OCI-LY7 (cell line): ENCODE measurements around the gene VRK3. TPM values are rescaled to one million over a fixed set of nuclear protein-coding genes. Genes with fewer than 3 reads are reported as not detected.
"Not testable (repeated sequence)": the region's sequence is repeated elsewhere in the genome, so short reads cannot be mapped to it uniquely, and the experiment has no call there.

ENCODE experiments used
- Bru-seq: library from RNA; stranded (reverse); fragments of 400-500 nt; gene quantifications from one replicate; lab custom pipeline; 2021; lab: Mats Ljungman, UMichigan
- BruChase-seq, 2 experiments: library from RNA; stranded (reverse); fragments of 400-500 nt; gene quantifications; one replicate each; lab custom pipeline; 2021; lab: Mats Ljungman, UMichigan
- BruUV-seq: library from RNA; stranded (reverse); fragments of 400-500 nt; replicated peaks from 2 replicates; lab custom pipeline; 2021; lab: Mats Ljungman, UMichigan
- CTCF ChIA-PET: fragments of 300-600 bp; sonication (Branson Sonifier 250); formaldehyde crosslinking; loops from one replicate; lab custom pipeline; 2022; ENCODE audit warnings: antibody characterized with exemption; ENCODE audit not compliant: unreplicated experiment; lab: Charles Lee
- POLR2A ChIA-PET: fragments of 300-600 bp; sonication (Branson Sonifier 250); formaldehyde crosslinking; loops from one replicate; lab custom pipeline; 2022; ENCODE audit warnings: antibody characterized with exemption; lab: Charles Lee
- DNase-seq: peaks from one replicate; pipeline ENCODE4 v3.0.0-alpha.2; 2015; ENCODE audit warnings: low spot score
- H2AFZ ChIP-seq: fragments of 200-600 bp; sonication (generic), shearing (Covaris generic); 2 replicates; pipeline ENCODE4 v1.6.1; 2014; ENCODE audit warnings: mild to moderate bottlenecking, antibody characterized with exemption, low read length, moderate library complexity
- H3K27ac ChIP-seq: fragments of 200-600 bp; sonication (generic); 2 replicates; pipeline ENCODE4 v1.5.1; 2014; ENCODE audit warnings: mixed run types, low read depth, mild to moderate bottlenecking, moderate library complexity, low read length, inconsistent platforms; ENCODE audit not compliant: poor library complexity, severe bottlenecking
- H3K36me3 ChIP-seq: fragments of 200-600 bp; sonication (generic); 2 replicates; pipeline ENCODE4 v1.6.1; 2014; ENCODE audit warnings: mild to moderate bottlenecking, antibody characterized with exemption, low read length, moderate library complexity, mixed read lengths; ENCODE audit not compliant: insufficient read depth
- H3K4me1 ChIP-seq: fragments of 200-600 bp; sonication (generic); 2 replicates; pipeline ENCODE4 v1.5.1; 2014; ENCODE audit warnings: mild to moderate bottlenecking, low read length; ENCODE audit not compliant: insufficient read depth, poor library complexity, severe bottlenecking
- H3K4me2 ChIP-seq: fragments of 200-600 bp; sonication (generic); 2 replicates; pipeline ENCODE4 v1.6.1; 2014; ENCODE audit warnings: mild to moderate bottlenecking, low read length
- H3K4me3 ChIP-seq: fragments of 200-600 bp; sonication (generic); 2 replicates; pipeline ENCODE4 v1.5.1; 2014; ENCODE audit warnings: mild to moderate bottlenecking, low read depth, low read length; ENCODE audit not compliant: poor library complexity, severe bottlenecking
- H3K79me2 ChIP-seq: fragments of 200-600 bp; sonication (generic); 2 replicates; pipeline ENCODE4 v1.6.1; 2016; ENCODE audit warnings: low read depth, mild to moderate bottlenecking, low read length, moderate library complexity, mixed read lengths; ENCODE audit not compliant: insufficient read depth
- H3K9me2 ChIP-seq: fragments of 200-600 bp; sonication (generic); 2 replicates; pipeline ENCODE4 v1.6.1; 2016; ENCODE audit warnings: mild to moderate bottlenecking, low read length, mixed read lengths; ENCODE audit not compliant: insufficient read depth
- H3K9me3 ChIP-seq: fragments of 200-600 bp; sonication (generic); 2 replicates; pipeline ENCODE4 v1.6.1; 2014; ENCODE audit warnings: mild to moderate bottlenecking, mixed run types, low read length, mixed read lengths
- H4K20me1 ChIP-seq: fragments of 200-600 bp; sonication (generic); 2 replicates; pipeline ENCODE4 v1.6.1; 2014; ENCODE audit warnings: mild to moderate bottlenecking, antibody characterized with exemption, low read length, moderate library complexity, mixed read lengths; ENCODE audit not compliant: insufficient read depth
- EZH2phosphoT487 ChIP-seq: fragments of 200-600 bp; sonication (generic); IDR thresholded peaks from 2 replicates; pipeline ENCODE4 v1.6.1; 2018; ENCODE audit warnings: low read depth, borderline replicate concordance, mild to moderate bottlenecking, mixed run types, antibody characterized with exemption, low read length, moderate library complexity, mixed read lengths
- intact Hi-C: fragments of 100-400 bp; cut with micrococcal nuclease; formaldehyde crosslinking; loops from one replicate; pipeline ENCODE4 v1.10.0; 2022; ENCODE audit not compliant: unreplicated experiment
- long read RNA-seq: library from polyadenylated mRNA; stranded (forward); transcript quantifications from one replicate; pipeline ENCODE4 v2.0.0, GENCODE V29; 2022
- total RNA-seq, 2 experiments: library from RNA; depleted of rRNA in 1 of 2; stranded (reverse); fragments of >200 nt in 1 of 2; shearing (Covaris generic) in 1 of 2; gene quantifications; 2 replicates each; pipeline ENCODE4 v1.2.3, GENCODE V29; 2014 to 2022
- TF ChIP-seq, protein P1 (sequence below): fragments of 200-600 bp; sonication (generic); conservative IDR thresholded peaks from 2 replicates; pipeline ENCODE4 v1.5.1; 2014; ENCODE audit warnings: mild to moderate bottlenecking, antibody characterized with exemption, low read length, moderate library complexity, mixed read lengths

Gene VRK3
- total RNA-seq (2014; rRNA removed; shearing (Covaris generic)) (34.5 and 39.9 TPM in 2 replicates), total RNA-seq (2022) (47.3 and 62.7 TPM in 2 replicates), Bru-seq, nascent RNA (percentile 55 among the genes with signal in this experiment), BruChase-seq, experiment 1, labeled RNA remaining after a 6-hour chase (percentile 58 among the genes with signal in this experiment), BruChase-seq, experiment 2, labeled RNA remaining after a 2-hour chase (percentile 58 among the genes with signal in this experiment)
- long read RNA-seq, transcript VRK3-217 (15 exons, 2,126 nt): major isoform, 38 of 95 reads
- long read RNA-seq, partial matches to known transcripts: 25 of 95 reads
- long read RNA-seq, other reads (novel, unspliced or antisense): 24 of 95 reads

DNA sequence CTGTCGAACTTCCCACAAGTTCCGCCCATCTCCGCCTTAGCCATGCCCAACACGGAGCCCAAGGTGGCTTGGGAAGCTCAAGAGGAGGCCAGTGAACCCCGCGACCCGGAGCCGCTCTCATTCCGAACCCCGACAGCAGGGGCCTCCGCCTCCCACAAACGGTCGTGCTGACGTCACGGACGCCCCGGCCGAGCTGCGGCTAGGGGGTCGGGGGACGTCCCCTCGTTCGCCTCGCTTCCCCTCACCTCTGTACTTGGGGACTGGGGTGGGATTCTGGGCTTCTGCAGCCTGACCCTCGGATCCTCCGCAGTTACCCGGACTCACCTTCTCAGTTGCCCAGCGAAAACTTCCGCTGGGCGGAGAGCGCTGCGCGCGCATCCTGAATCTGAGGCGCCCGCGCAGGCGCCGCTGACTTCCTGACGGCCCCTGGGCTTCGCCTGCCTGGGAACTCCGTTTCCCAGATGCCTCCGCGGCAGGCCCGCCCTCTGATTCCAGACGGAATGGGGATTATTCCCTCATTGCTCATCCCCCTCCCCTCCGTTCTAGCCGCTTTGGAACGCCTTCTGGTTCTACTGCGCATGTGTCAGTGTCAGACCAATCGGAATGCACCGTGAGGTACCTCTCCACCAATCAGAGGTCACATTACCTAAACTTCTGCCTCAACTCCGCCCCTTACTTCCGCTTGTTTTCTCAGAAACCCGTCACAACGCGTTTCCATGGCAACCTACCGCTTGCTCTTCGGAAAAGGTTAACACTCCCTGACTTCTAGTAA lies at the start of gene VRK3:
TSS of gene VRK3 (minus strand) at position 351 of the 772 bp plus-strand sequence. CDS start 9,210 bp downstream, outside the sequence.
- H3K79me2 ChIP-seq: peaks cover 45% of the 10 kb centered on the region

DNA sequence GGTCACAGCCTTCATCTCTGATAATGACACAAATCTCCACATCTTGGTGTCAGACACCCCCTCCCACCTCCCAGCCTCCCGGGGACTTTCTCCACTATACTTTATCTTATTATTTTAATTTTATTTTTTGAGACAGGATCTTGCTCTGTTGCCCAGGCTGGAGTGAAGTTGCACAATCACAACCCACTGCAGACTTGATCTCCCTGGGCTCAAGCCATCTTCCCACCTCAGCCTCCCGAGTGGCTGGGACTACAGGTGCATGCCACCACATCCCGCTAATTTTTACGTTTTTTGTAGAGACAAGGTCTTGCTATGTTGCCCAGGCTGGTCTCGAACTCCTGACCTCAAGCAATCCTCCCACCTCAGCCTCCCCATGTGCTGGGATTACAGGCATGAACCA lies 43.2 kb upstream of the VRK3 start:
- H3K79me2 ChIP-seq, BruUV-seq, H2AFZ ChIP-seq, H3K36me3 ChIP-seq, H4K20me1 ChIP-seq, DNase-seq, H3K4me1 ChIP-seq, POLR2A ChIA-PET, H3K4me3 ChIP-seq, CTCF ChIA-PET, H3K4me2 ChIP-seq, intact Hi-C loops, H3K9me3 ChIP-seq, H3K27ac ChIP-seq, H3K9me2 ChIP-seq: not testable (repeated sequence)

More for the DNA sequence above, at the start of gene VRK3:
- H3K9me2 ChIP-seq: no peaks in the 10 kb centered on the region
- intact Hi-C loops: no loop called here
- peaks cover 20% of the 10 kb centered on the region for H3K36me3 ChIP-seq
- H3K4me3 ChIP-seq: peak within 1 kb of the TSS; percentile 94
- H2AFZ ChIP-seq: peak within 1 kb of the TSS; percentile 86
- TF ChIP-seq EZH2phosphoT487: no peak
- TF ChIP-seq, protein P1, sequence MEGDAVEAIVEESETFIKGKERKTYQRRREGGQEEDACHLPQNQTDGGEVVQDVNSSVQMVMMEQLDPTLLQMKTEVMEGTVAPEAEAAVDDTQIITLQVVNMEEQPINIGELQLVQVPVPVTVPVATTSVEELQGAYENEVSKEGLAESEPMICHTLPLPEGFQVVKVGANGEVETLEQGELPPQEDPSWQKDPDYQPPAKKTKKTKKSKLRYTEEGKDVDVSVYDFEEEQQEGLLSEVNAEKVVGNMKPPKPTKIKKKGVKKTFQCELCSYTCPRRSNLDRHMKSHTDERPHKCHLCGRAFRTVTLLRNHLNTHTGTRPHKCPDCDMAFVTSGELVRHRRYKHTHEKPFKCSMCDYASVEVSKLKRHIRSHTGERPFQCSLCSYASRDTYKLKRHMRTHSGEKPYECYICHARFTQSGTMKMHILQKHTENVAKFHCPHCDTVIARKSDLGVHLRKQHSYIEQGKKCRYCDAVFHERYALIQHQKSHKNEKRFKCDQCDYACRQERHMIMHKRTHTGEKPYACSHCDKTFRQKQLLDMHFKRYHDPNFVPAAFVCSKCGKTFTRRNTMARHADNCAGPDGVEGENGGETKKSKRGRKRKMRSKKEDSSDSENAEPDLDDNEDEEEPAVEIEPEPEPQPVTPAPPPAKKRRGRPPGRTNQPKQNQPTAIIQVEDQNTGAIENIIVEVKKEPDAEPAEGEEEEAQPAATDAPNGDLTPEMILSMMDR: no peak
- no peaks in the 10 kb centered on the region for H4K20me1 ChIP-seq
- peaks cover 26% of the 10 kb centered on the region for H3K4me1 ChIP-seq
- peak within 1 kb of the TSS; percentile 44 for H3K27ac ChIP-seq
- no TSS peak for BruUV-seq
- ChIA-PET CTCF (no interaction called here), POLR2A (interaction anchor here (0.6 to 0.8 kb wide), 2 partner anchors 33 to 304 kb away, joined by 3 to 5 read pairs; no protein-coding TSS in a partner anchor)
- peaks cover 8% of the 10 kb centered on the region; the same call in 1 of the 2 replicates for H3K9me3 ChIP-seq
- peak; percentile 100 for DNase-seq
- H3K4me2 ChIP-seq: peak within 1 kb of the TSS; percentile 88

DNA sequence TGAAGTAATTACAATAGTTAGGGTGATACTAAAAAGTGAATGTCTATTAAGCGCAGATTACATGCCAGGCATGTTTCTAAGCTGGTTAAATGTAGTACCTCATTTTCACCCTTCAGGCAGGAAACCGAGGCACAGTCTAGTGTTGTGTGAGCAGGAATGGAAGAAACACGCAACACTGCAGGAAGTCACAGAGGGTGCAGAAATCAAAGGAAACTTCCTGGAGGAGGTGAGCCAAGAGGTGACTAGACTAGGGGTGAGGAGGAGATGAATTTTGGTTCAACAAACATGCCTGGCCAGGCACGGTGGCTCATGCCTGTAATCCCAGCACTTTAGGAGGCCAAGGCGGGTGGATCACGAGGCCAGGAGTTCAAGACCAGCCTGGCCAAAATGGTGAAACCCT lies 42.4 kb upstream of the VRK3 start:
- Histone ChIP-seq H3K4me3 (no peak overlapping the region), H3K9me3 (no peaks in the 10 kb centered on the region), H3K36me3 (no peaks in the 10 kb centered on the region), H3K27ac (no peak overlapping the region), H4K20me1 (no peaks in the 10 kb centered on the region), H3K4me1 (peaks cover 5% of the 10 kb centered on the region), H3K4me2 (no peak overlapping the region), H3K9me2 (no peaks in the 10 kb centered on the region), H3K79me2 (no peaks in the 10 kb centered on the region), H2AFZ (no peak overlapping the region)
- ChIA-PET POLR2A (no interaction called here), CTCF (no interaction called here)
- DNase-seq: no peak
- intact Hi-C loops: no loop called here
- BruUV-seq: no TSS peak
- TF ChIP-seq, protein P1: no peak
- no peak for TF ChIP-seq EZH2phosphoT487
